ENCODE data around the gene DOCK2.

DNA sequence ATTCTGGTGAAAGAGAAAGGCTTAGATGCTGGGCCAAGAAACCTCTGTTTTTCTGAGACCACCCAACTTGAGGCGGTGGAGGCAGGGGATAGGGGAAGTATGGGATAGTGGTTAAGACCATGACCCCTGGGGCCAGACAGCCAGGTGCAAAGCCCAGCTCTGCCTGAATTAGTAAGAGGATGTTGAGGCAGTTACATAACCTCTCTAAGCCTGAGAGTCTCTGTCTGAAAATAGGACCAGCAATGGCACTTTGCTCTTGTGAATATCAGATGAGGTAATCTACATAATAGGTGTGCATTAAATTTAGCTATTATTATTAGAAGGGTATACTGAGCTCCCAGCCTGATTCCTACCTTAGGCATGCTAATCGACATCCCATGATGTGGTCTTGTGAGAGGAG, 68.2 kb downstream of the DOCK2 start:
- TF ChIP-seq, protein P1, sequence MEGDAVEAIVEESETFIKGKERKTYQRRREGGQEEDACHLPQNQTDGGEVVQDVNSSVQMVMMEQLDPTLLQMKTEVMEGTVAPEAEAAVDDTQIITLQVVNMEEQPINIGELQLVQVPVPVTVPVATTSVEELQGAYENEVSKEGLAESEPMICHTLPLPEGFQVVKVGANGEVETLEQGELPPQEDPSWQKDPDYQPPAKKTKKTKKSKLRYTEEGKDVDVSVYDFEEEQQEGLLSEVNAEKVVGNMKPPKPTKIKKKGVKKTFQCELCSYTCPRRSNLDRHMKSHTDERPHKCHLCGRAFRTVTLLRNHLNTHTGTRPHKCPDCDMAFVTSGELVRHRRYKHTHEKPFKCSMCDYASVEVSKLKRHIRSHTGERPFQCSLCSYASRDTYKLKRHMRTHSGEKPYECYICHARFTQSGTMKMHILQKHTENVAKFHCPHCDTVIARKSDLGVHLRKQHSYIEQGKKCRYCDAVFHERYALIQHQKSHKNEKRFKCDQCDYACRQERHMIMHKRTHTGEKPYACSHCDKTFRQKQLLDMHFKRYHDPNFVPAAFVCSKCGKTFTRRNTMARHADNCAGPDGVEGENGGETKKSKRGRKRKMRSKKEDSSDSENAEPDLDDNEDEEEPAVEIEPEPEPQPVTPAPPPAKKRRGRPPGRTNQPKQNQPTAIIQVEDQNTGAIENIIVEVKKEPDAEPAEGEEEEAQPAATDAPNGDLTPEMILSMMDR (IDR thresholded peaks at IDR 0.05 in 4 of 5, conservative IDR thresholded peaks at IDR 0.05 in 1 of 5), result no peak
- TF ChIP-seq POLR2A (IDR thresholded peaks at IDR 0.05), result no peak
